Activated gamma-delta T cell (primary cell): ENCODE data around the gene TMEM95.
"Not testable (repeated sequence)": the region's sequence is repeated elsewhere in the genome, so short reads cannot be mapped to it uniquely, and the experiment has no call there.

ENCODE experiments used
- DNase-seq: peaks from one replicate; lab custom pipeline; 2025; lab: John Stamatoyannopoulos, UW

Gene TMEM95

DNA sequence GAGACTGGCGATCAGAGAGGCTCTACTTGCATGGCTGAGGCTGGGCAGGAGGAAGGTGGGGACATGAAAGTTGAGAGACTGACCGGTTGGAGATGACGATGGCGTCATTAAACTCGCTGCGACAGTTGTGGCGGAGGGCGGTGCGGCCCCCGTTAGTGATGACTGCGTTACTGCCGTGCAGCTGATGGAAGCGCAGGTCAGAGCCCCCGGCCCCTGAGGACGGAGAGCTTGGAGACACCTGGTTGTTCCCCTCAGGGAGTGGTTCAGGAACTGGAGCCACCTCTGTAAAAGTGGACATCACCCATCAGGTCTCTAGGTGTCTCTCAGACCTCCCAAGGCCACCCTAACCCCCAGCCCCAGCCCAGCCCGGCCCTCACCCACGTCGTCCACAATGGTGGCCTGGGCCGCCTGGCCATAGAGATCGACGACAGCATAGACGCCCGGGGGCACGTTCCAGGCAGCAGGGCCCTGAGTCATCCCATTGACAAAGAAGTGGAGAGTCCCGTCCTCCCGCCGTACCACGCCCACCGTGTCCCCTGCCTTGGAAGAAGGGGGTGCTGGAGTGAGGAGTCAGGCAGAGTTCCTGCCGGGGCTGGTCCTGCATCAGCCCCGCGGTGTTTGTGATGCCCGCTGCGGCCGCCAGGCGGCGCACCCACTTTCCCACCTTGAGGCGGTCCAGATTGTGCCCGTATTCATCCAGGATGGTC lies 31.1 kb upstream of the TMEM95 start:
- DNase-seq = peak; percentile 40

DNA sequence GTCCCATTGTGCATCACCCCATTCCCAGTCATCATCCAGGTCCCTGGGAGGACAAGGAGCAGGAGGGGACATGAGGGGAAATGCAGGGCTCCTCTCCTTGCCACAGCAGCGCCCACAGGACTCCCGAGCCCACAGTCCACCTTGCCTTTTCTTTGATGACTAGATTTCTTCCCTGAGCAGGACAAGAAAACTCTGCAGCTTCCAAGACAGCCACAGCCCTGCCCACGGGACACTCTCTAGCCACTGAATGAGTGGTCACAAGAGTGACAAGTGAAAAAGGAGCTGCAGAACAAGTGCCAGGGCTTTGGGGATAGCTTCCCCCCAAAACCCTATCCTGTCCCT lies 30.5 kb upstream of the TMEM95 start:
- DNase-seq = no peak

DNA sequence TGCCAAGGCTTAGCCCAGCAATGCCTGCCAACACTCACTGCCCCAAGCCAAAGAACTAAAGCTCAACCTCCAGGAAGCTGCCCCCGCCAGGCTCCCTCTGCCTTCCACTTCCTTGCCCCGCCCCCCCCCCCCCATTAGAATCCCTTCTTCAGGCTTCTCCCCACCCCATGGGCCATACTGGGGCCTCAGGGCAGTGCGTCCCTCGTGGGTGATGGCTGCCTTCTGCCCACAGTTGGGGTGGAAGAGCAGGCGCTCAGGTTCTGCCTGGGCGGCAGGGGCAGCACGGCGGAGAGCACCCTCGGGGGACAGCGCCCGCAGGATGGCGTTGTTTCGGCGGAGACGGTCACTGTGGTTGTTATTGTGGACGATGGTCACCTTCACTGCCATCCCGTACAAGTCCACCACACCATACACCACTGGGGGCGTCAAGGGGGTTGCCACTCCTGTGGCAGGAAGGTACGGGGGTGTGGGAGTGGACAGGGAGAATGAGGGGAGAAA lies 29.9 kb upstream of the TMEM95 start:
- no peak for DNase-seq

DNA sequence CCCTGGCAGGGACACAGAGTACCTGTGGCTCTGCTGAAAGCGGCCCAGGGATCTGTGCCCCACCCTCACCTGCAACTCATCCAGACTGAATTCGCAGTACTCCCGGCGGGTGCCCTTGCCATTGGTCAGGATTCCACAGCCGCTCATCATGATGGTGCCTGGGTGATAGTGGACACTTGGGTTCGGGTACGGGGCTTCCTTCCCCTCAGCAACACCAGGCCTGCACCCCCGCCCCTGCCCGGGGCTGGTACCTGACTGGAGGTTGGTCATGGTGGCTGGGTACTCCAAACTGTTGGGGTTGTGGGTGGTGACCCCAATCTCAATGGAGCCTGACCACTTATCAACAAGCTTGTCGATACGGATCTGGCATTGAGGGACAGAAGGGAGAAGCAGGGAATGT lies 28.8 kb upstream of the TMEM95 start:
- no peak for DNase-seq

DNA sequence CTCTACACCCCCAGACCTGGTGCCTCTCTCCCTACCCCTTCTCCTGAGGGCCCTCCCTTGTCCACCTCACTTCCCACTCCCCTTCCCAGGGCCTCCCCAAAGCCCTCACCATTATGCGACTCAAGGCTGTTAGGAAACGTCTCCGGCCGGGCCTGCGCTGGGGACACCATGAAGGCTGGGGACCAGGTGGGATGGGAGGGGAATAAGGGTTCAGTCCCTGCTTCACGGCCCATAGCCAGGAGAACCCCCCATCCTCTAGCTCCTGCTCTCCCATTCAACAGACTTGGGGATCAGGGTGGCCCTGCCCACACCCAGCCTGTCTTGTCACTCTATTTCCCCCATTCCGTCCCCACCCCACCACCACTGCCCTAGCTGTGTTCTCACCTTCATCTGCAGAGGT lies 27.9 kb upstream of the TMEM95 start:
- DNase-seq = no peak

DNA sequence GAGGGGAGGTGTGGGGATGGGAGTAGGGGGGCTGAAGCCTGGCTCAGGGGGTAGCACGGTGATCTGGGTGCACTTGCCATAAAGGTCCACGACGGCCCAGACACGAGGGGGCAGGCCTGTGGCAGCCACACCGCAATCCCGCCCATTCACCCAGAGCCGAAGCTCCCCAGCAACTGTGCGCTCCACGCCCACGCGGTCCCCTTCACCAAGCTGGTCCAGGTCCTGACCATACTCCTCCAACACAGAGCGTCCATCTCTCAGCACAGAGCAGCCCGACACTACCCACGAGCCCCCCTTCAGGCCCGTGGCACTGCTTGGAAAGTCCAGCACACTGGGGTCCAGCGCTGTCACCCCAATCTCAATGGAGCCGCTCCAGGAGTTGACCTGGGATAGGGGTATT lies 27.5 kb upstream of the TMEM95 start:
- no peak for DNase-seq

DNA sequence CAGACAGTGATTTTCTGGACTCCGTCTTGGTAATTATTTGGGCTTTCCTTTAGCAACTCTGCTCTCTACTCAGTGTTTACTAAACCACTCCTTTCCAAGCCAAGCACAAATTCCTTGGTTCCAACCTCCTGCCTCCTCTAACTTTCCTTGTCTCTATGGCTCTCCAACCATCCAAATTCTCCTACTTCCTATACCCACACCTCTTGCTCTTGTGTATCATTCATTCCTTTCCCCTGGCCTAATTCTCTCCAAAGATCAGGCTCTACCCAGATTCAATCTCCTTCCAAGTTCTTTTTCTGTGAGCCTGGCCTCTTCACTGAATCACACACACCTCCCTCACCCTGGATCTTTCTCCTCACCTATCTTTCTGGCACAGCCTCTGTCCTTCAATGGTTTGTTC lies 26.9 kb upstream of the TMEM95 start:
- DNase-seq = no peak

DNA sequence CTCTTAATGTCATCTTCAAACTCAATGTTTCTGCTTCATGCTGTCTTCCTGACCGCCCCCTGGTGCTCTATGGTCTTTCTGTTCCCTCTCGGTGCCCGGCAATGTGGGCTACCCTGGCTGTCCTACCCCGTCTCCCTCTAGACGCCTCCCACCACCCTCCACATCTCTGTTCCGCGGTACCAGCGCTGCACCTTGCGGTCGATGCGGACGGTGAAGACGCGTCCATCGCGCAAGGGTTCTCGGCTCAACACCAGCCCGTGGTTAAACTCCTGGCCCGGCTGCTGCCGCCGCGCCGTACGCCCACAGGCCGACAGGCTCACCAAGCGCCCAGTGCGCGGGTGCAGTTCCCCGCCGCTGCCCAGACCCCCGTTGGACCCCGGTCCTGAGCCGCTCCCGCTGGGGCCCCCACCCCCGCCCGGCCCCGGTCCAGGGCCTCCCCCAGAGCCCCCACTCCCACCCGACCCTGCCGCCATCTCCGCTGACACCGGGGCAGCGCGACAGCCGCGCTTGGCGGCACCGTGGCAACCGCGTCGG lies 26.0 kb upstream of the TMEM95 start, which contains the start of gene NEURL4:
NEURL4 (minus strand) TSS at position 496 of the 534 bp plus-strand sequence; CDS start at position 473, 23 bp downstream.
- DNase-seq = no peak

DNA sequence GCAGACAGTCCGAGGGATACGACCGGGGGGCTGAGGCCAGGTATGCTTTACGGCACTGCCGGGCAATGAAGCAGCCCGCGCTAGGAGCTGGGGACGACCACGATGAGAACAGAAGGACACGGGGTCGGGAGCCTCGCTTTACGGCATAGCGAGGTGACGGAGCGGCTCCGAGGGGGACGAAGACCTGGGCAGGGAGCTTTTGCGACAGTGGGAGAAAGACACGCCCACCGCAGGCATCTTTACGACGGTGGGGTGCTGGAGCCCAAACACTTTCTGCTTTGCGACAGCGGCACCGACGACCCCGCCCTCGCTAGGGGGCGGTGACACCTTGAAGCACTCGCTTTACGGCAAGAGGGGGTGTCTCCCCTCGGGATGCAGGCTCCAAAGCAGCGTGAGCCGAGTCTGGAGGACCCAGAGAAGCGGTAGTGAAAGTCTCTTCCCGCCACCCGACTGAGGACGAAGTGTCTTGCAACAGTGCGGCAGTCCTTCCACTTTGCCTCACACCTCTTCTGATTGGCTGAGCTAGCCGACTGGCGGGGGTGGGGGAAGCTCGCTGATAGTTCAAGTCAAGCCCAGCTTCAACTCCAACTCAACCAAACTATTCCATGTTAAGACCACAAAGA lies 25.5 kb upstream of the TMEM95 start:
- peak; percentile 85 for DNase-seq

DNA sequence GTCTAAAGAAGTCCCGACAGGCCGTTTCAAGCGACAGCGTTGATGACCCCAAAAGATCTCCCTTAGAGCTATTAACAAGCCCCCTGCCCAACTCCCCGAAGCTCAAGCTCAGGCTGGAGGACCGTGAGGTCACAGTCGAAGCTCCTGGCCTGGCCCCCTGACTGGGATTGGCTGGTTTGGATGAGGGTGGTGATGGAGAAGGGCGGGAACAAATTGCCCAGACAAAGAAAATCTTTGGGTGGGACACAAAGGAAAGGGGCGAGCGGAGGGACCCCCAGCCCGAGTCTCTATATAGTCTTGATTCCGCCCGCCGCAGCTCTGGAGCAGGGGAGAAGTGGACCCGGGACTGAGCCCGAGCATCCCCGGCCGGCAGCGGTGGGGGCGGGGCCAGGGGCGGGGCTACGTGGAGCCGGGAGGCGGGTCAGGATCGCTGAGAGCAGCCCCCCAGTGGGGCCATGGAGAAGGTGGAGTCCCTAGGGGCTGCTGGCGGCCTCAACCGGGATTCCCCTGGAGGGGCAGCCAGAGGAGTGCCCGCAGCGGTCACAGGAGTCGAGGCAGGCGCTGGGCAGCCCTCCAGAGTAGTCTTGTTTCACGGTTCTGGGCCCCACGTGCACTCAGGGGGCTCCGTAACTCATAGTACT lies 24.8 kb upstream of the TMEM95 start:
- DNase-seq = peak; percentile 61

DNA sequence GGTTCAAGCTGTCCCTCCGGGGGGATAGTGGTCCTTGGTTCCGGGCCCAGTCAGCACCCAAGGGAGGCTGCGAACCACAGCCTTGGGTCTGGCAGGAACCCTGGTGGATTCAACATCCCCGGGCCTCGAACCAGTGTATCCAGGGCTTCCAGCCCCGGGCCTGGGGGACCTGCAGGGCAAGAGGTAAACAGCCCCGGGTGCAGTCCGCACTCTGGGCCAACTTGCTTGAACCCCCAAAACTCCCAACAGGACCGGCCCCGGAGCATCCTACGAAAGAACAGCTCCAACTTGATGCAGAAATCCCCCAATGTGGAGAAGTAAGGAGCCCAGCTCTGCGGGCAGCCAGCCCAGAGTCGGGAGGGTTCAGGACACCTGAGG lies 24.3 kb upstream of the TMEM95 start:
- no peak for DNase-seq

DNA sequence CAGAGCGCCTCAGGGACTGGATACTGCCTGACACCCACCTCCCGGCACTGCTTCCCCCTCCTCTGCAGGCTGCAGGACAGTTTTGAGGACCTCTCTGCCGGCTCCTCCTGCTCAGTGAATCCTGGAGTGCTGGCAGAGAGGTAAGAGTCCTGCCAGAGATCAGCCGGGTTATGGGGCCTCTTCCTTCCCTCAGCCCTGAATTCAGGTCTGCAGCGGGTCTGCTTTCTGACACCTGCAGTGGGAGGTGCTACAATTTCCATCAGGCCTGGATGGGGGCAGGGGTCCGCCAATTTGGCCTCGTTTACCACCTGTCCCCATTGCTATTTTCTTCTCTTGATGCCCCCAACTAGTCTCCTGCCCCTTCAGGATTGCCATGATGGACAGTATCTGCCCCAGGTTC lies 22.8 kb upstream of the TMEM95 start:
- DNase-seq = no peak

DNA sequence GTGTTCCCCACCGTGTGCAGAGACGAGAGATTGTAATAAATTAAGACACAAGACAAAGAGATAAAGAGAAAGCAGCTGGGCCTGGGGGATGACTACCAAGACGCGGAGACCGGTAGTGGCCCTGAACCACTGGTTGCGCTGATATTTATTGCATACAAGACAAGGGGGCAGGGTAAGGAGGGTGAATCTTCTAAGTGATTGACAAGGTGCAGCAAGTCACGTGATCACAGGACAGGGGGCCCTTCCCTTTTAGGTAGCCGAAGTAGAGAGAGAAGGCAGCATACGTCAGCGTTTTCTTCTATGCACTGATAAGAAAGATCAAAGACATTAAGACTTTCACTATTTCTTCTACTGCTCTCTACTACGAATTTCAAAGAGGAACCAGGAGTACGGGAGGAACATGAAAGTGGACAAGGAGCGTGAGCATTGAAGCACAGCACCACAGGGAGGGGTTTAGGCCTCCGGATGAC lies 22.3 kb upstream of the TMEM95 start:
- DNase-seq = not testable (repeated sequence)

DNA sequence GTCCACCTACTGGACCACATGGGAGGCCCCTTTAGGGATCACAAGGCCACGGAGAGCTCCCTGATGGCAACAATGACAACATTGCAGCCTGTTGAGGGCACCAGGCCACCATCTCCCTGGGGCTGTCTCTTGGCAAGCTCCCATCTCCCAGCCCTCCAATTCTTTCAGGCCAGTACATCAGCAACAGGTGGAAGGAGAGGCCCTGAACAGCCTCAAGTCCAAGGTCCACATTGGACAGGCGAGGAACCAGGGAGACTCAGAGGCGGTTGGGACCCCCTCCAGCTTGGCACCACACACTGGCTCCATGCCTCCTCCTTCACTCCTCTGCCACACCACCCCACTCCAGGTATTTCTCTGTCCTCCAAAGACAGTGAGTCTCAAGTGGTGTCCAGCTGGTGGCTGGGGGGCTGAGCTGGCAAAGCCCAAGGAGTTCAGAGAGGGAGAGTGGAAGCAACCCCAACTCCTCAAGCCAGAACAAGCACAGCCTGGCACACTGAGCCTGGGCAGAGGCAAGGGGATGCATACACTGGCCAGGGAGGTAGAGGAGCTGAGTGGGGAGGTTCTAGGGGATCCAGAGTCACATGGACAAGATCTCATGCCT lies 19.9 kb upstream of the TMEM95 start:
- DNase-seq = no peak

DNA sequence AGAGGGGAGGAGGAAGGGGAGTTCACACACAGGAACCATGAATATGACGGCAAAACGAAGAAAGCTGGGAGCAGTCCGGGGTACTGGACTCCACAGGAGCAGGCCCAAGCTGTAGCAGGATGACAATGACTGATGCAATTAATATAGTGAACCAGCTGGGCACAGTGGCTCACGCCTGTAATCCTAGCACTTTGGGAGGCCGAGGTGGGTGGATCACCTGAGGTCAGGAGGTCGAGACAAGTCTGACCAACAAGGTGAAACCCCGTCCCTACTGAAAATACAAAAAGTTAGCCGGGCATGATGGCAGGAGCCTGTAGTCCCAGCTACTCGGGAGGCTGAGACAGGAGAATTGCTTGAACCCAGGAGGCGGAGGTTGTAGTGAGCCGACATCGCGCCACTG lies 19.2 kb upstream of the TMEM95 start:
- not testable (repeated sequence) for DNase-seq

DNA sequence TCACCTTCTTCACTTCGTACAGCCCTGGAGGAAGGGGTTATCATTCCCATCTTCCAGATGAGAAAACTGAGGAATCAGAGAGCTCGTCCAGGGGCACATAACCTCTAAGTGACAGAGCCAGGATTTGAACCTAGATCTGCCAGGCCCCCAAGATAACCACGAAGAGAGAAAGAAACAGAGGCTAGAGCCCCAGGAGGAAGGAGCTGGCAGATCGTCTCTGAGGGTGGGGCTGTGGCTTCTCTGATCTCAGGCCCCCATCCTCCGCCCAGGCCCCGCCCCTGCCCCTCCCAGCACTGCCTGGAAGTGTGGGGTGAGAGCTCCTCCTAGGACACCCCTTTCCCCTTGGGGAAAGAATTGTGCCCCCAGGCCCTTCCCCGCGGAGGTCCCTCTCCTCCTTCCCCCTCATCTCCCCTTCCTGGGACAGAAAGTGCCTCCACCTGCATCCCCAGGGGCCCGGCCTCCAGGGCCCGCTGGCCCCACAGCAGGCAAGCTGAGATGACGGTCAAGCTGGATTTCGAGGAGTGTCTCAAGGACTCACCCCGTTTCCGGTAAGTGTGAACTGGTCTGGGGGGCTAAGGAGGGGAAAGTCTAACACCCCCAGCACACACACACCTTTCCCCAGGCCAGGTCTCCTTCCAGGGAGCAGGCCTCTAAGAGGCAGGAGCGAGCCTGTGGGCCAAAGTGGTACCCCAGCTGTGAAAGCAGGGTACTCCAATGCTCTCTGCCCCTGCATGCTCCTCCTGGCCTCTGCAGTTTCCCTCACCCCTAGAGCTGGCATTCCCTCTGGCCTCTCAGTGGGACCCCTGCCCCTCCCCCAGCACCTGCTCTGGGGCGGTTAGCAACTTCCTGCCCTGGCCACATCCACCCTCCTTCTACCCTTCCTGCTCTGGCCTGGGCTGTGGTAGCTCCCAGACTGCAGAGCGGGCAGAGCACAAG lies 18.4 kb upstream of the TMEM95 start, which contains the start of gene ACAP1:
ACAP1 (plus strand) TSS at position 290 of the 936 bp plus-strand sequence; CDS start at position 496, 206 bp downstream.
- DNase-seq = peak; percentile 60

DNA sequence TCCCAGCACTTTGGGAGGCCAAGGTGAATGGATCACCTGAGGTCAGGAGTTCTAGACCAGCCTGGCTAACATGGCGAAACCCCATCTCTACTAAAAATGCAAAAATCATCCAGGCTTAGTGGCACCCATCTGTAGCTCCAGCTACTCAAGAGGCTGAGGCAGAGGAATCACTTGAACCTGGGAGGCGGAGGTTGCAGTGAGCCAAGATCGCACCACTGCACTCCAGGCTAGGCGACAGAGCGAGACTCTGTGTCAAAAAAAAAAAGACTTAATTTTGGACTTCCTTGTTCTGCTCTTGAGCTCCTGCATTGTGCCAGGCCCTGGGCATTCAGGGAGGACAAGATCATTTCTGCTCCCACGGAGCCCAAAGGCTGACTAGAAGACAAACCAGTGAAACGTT lies 17.4 kb upstream of the TMEM95 start:
- not testable (repeated sequence) for DNase-seq

DNA sequence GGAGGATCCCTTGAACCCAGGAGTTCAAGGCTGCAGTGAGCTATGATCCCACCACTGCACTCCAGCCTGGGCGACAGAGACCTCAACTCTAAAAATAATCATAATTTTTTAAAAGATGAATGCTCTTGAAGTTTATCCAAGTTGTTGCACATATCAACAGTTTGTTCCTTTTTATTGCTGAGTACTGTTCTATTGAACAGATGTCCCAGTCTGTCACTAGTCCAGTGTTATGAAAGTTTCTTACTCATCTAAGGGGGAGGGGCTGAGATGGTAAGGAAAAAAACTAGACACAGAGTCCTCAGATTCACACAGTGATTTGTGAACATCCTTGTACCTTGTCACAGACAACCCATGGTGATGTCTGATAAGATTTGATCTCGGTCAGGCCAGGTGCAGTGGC lies 14.8 kb upstream of the TMEM95 start:
- DNase-seq = no peak

DNA sequence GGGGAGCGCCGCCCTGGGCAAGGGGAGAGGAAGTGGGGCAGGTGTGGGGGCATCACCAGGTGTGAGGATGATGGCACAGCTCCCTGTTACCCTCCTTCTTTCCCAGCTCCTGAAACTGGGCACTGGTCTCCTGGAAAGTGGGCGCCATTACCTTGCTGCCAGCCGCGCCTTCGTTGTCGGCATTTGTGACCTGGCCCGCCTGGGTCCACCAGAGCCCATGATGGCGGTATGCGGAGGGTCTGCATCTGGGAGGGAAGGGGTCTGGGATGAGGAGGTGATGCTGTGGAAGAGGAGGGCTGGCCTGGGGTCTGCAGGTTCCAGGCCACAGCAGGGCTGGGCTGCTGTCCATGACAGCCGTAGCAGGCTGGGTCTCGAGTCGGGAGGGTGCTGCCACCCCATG lies 13.1 kb upstream of the TMEM95 start:
- DNase-seq = no peak

DNA sequence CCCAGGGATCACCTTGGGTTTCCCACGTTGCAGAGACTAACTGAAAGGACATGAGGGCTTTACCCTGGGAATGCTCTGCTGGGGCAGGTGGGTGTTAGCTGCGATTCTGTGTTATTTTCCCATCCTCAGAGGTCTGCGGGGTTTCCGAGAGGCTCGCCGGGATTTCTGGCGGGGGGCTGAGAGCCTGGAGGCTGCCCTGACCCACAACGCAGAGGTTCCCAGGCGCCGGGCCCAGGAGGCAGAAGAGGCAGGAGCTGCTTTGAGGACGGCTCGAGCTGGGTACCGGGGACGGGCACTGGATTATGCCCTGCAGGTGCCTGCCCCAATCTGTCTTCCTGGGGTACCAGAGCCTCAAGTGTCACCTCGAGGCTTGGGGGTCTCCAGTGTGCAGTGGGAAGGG lies 11.7 kb upstream of the TMEM95 start:
- no peak for DNase-seq
